ENCODE results near the gene PTCRA.

GRCh38 chr6:42870145-42870936 is 45.5 kb upstream of the PTCRA start:
- no peak for TF ChIP-seq CTCF (conservative IDR thresholded peaks at IDR 0.05)
- TF ChIP-seq ZFX (IDR thresholded peaks at IDR 0.05), result no peak

All from C4-2B (cell line).